NCI-H1694 (cell line): Measurements from ENCODE around the gene FARS2.

Experiments used
- DNase-seq: peaks from one replicate; lab custom pipeline; 2025; lab: John Stamatoyannopoulos, UW

The FARS2 gene

DNA sequence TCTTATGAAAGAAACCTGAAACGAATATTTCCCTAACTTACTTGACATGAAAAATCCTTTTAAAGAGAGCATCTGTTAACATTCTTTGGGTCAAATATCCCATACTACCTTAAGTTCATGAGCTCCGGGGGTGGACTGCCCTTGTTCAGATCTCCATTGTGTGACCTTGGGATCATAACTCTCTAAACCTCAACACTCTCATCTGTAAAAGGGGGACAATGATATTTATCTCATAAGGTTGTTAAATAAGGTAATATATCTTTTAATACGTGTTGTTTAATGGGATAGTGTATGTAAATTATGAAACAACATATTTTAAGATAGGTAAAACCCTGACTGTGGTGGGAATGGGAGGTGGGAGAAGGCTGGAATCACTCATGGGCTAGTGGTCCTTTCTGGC, 326.3 kb downstream of the FARS2 start:
- no peak for DNase-seq

DNA sequence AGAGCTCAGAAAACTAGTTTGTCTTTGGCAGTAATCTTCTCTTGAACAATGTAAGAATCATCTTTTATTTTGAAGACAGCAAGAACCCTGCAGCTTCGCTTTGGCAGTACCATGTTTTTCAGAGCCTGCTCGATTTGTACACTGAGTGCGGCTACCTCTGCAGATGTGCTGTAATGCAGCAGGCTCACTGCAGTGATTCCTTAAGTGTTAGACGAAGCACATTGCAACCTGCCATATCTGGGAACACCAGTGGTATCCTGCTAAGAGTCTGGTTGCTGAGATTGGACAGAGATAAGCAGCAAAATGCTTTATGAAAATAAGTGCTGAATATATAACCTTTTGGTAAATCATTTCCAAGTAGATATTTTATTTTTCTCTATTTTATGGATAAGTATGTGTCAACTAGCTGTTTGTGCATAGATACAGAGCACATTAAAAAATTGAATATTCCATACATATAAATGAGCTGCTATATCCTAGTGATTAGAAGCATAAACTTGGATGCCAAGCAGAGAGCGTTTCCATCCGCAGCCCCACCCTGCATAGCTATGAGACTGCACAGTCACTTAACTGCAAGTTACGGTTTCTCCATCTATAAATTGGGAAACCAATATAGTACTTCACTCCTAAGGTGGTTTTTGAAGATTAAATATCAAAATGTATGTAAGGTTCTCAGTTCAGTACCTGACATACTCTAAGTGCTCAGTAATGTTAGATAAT, 328.3 kb downstream of the FARS2 start:
- DNase-seq, result no peak

DNA sequence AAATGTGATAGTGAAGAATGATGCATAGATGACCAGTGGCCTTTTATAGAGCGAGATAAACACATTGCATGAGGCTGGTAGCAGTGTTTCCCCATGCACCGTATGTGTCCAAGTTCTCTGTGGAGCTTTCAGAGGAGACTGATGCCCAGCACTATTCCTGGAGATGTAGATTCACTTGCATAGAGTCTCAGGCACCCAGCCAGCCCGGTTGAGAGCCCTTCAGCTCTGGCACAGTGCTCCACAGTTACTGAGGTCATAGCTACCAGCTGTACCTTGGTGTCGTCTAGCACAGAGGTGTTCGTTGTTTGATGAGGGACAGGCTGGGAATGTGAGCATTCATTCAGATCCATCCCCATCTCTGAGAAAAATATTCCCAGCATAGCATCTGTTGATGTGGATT, 328.9 kb downstream of the FARS2 start:
- no peak for DNase-seq

DNA sequence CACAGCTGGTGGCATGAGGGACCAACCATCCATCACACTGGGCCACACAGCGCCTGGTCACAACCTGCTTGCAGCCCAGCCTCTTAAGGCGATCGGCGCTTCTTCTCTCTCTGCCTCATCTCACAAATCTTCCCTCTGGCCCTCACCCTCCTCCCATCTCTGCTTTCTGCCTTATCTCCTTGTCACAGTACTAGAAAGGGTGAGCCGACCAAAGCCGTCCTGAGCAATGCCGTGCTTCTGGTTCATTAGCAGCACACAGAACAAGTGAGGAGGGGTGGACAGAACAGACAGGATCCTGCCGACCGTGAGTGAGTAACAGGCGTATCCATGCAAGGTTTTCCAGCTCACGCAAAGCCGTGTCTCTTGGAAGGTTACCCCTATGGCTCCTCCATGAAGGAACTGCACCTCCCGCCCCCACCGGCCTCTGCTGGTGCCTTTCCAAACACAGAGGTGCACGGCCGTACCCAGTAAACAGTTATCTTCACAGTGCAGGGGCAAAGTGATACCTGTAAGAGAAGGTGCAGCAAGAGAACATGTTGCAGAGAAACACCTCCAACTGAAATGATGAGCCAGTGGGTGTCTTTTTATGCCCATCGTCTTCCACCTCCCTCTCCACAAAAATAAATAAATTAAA, 331.7 kb downstream of the FARS2 start:
- DNase-seq, result no peak

DNA sequence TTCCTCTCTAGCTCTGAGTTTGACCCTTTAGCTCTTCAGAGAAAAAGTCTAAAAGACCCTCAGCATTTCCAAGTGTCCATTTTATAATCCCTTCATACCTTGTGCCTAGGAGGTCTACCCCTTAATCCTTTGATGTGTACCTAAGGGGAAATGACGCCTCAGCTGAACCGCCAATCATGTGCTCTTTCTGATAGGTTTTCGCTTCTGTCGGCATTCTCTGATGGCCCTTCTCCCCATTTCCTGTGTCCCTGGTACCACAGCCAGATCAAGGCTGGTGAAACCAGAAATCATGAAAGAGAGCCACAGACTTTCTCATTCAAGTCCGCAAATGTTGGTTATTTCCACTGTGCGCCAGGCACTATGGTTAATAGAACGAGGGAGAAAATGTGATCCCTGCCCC, 333.9 kb downstream of the FARS2 start:
- no peak for DNase-seq

DNA sequence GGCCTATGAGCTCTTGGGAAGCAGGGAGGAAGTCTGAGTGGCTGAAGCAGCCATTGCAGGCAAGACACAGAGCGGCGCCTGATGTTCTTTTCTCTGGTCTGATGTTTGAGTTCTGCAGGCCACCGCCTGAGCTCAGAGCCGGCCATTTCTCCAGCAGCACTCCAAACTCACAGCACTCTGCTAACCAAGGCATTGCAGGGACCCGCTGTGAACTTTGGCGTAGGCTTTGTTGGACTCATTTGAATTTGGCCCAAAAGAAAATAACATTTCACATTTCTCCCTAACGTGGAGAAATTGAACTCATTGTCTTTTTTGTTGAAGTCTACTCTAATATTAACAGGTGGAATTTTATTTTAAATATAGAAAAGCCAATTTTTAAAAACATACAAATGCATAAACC, 336.1 kb downstream of the FARS2 start:
- DNase-seq, result no peak

DNA sequence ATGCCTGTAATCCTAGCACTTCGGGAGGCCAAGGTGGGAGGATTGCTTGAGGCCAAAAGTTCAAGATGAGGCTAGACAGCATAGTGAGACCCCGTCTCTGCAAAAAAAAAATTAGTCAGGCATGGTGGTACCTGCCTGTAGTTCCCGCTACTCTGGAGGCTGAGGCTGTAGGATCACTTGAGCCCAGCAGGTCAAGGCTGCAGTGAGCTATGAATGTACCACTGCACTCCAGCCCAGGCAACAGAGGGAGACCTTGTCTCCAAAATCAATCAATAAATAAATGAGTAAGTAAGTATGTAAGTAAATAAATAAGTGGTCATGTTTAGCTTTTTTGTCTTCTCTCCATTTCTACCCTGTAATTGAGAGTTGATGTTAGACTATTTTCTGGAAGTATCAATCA, 336.8 kb downstream of the FARS2 start:
- no peak for DNase-seq

DNA sequence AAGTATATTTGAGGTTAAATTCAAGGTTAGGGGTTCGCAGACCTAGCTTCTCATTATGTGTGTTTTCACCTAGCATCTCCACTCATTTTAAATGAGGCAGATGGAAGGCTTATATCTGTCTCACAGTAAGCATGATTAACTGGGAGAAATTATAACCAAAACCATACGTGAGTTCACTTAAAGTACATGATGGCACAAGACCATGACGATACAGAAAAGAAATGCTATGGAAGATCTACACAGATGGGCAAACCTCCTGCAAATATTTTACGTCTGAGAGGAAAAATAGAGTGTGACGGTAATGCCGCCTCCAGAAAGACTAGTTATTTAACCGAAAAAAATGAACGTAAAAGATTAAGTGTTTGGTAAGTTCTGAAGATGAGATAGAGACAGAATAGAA, 337.8 kb downstream of the FARS2 start:
- DNase-seq, result no peak

DNA sequence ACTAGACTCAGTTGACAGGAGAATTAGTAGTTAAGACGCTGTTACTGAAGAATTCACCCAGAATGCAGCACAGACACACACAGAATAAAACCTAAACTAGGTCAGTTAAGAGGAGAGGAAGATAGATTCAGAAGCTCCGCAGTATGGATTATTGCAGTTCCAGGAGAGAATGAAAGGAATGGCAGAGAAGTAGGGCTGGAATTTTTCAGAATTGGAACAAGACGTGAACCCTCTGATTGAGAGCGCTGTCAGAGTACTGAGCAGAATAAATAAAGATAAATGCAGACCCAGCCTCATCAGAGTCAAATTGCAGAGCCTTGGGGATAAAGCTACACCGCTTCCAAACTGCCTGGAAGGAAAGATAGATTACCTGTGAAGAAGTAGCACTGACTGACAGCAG, 344.6 kb downstream of the FARS2 start:
- DNase-seq, result no peak

DNA sequence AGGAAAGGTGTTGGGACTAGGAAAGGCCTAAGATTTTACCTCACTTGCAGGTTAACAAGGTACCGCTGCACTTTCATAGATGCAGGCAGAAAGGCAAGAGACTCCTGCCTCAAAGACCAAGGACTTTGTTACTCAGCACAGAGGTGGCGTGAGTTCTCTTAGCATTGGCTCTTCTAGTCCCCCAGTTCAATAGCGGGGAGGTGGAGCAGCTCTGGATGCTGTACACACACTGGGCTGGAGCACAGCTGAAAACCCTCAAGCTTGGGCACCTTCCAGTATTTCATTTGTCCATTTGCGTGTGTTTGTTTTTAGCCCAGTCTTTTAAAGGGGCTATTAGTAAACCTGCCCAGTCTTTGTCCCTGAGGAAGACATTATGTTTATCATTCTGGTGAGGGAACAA, 345.2 kb downstream of the FARS2 start:
- DNase-seq, result no peak

DNA sequence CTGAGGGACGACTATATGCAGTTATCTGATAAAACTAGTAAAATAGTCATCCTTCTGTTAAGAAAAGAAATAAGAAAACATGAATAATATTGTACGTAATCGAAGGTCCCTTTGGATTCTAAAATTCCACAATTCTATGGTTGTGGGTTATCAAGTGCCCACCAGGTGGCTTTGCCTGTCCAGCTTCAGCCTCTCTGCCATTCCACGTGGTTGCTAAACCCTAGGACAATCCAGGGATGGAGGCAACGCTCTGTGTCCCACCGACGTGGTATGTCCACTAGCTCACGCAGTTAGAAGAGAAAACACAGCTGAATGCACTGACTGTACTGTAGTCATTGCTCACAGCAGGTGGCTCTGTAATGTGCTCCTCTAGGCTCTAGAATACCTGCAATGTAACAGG, 349.3 kb downstream of the FARS2 start:
- no peak for DNase-seq

DNA sequence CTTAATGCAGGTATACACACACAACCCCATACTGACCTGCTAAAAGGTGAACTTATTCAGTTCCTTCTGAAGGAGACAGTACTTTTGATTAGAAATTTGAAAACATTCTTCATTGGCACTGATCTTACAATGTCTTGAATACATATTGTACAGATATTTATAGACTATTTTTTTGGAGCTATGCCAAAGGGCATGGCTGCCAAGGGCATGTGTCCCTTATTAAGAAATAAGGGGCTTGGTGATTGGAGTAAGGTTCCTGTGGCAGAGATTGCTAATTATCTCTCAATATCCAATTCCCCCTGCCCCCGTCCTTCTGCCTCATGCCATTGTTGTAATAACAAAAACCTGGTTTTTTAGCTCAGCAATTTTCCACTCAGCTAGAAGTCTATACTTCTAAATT, 355.9 kb downstream of the FARS2 start:
- no peak for DNase-seq

DNA sequence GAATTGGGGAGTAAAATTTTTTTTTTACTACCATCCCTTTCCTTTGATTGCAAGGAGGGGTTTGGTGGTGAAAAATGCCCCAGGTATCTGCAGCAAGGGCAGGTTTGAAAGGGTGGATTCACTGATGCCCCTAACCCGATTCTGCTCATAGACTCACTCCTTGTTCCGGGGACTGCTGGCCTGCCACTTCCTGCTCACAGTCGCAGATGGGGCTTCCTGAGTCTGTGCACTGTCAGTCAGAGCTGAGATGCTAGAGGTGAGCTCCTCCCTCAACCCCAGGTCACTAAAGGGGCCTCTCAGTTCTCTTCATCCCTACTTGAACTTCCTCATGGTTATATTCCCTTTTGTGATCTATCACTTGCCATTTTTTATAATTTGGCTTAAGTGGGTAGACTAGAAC, 357.9 kb downstream of the FARS2 start:
- no peak for DNase-seq

DNA sequence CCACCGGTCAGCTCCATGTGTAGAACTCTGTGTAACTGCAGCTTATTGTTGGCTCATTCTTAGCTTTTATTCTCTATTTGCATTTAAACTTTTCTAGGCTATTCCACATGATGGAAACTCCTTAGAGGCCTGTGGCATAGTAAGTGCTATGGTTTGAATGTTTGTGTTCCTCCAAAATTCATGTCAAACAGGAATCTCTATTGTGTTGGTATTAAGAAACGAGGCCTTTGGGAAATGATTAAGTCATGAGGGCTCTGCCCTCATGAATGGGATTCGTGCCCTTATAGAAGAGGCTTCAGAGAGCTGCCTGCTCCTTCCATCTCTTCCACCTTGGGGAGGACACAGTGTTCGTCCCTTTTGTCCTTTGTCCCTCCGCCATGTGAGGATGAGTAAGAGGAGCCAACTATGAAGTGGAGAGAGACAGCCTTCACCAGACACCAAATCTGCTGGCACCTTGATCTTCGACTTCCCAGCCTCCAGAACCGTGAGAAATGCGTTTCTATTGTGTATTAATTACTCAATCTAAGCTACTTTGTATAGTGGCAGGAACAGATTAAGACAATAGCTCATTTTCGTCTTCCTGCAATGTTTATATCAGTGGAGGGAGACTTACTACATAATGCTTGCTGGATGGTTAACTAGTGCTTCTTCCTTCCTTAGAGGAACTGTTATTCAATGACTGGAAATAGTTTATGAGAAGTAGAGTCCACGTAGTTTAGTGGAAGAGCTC, 361.1 kb downstream of the FARS2 start:
- no peak for DNase-seq

DNA sequence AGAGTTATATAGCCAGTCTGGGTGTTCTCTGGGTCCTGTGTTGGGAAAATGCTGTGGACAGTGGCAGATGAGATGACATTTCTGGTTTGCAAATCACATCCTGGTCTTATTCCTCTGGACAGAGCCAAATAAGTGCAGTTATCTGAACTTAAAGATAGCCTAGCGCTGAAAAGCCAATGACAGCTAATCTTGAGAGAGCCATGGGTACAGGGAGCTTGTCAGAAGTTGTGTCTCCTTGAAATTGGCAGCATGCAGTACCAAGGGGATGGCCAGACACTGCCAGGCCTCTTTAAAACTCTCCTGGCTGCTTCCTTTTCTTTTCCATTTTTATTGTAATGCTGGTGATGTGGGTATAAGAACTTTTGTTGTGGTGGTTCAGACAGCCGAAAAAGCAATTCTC, 362.5 kb downstream of the FARS2 start:
- DNase-seq, result no peak

DNA sequence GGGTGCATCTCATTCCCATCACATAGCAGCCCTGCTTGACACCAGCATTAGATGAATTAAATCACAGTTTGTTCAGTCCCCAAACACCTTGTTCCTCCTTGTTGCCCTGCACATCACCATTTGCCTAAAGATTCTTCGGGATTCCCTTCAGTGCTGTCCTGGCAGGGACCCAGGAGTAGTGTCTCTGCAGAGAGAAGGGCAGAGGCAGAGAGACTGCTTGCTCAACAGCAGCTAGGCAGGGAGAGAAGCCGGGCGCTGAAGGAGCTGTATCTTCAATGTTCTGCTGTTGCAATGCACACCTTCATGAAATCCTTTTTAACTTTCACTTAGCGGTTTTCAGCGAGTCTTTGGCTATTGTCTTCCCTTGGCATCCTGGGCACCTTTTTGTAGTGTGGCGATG, 362.9 kb downstream of the FARS2 start:
- no peak for DNase-seq

DNA sequence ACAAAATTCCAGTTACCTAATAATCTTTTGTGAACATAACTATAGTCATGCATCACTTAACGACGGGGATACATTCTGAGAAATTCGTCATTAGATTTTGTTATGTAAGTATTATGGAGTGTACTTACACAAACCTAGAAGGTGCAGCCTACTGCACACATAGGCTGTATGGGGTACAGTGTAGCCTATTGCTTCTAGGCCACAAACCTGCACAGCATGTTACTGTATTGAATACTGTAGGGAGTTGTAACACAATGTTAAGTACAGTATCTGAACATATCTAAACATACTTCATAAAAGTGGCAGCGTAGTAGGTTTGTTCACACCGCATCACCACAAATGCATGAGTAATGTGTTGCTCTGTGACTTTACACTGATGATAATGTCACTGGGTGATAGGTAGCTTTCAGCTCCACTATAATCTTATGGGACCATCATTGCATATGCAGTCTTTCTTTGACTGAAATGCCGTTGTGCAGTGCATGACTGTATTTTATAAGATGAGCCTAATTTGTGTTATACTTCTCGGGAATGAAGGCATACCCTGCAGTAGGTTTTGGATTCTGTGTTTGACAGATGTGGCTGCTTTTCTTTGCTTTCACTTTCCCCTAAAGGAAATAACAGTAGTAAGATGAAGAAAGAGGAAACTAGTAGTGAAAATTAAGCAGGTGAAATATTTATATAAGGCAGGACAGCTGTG, 365.6 kb downstream of the FARS2 start:
- DNase-seq, result no peak

DNA sequence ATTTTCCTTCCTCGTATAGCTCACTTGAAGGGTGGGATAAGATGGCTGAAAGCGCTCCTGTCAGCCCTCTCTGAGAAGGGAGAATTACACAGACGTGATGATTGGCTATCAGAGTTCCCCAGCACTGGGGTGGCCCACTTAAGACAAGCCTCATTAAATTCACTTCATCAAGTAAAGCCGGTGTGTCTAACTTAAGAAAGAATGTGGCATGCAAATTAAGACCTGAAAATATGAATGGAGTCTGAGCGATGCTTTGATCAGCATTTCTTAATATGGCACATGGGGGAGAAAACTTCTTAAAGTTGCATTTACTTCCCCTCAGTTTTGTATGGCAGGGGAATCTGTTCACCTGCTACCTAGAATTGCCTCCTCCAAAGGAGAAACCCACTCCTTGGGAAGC, 369.3 kb downstream of the FARS2 start:
- no peak for DNase-seq

DNA sequence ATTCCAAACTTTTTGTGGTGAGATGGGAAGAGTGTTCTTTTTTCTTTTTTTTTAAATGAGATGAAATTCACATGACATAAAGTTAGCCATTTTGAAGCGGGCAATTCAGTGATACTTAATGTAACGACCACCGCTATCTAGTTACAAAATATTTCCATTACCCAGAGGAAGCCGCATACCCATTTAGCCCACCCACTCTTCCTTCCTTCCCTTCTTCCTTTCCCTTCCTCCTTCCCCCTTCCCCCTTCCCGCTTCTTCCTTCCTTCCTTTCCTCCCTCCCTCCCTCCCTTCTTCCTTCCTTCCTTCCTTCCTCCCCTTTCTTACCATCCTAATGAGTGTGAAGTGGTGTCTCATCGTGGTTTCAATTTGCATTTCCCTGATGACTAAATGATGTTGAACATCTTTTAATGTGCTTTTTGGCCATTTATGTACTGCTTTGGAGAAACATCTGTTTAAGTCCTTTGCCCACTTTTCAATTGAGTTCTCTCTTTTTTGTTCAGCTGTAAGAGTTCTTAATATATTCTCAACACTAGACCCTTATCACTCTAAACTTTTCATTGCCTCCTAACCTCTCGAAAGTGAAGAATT, 371.1 kb downstream of the FARS2 start:
- no peak for DNase-seq

DNA sequence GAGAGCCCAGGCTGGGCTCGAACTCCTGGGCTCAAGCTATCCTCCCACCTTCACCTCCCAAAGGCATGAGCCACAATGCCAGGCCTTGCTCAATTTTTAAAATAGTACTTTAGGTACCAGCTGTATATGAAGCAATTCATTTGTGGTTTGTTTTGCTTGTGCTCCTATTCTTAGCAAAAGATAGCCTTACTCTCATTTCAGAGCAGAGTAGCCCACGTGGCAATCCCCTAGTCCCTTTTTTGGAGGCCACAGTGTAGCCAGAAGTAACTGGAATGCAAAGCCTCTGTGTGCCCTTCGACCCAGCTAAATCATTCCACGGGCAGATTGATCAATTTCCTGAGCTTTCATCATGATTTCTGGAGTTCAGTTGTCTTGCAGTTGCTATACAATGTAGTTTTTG, 373.2 kb downstream of the FARS2 start:
- no peak for DNase-seq

DNA sequence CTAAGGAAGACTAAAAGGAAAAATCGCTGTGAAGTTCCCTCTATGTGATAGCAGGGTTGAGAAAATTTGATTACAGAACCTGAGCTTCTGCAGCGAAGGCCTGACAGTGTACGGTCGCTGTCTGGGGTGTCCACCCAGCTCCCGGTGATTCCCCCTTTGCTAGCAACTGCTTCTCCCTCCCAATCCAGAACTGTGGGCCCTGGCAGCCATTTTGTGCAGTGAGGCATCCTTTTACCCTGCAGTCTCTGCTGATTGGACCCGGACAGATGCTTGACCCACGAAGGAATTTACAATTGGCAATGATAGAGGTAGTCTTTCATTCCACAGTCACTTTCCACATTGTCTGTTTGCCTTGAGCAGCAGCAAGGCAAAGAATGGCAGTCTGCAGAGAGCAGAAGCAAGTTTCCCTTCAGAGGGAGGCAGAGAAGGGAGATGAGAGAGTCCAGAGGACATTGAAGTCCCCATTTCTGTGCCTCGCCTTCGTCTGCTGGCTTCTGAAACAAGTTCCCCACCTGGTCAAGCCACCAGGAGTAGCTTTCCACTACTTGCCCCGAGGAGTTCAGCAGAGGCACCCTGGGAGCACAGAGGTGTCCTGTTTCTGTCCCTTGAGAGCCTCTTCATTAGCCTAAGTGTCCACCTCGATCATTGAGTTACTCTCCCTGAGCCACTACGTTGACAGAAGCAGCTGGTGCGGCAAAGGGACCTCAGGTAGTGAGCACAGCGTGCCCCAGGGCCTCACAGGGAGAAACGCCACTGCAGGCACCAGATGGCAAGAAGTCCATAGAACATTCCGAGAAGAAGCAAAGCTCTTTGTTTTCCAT, 375.1 kb downstream of the FARS2 start:
- no peak for DNase-seq

DNA sequence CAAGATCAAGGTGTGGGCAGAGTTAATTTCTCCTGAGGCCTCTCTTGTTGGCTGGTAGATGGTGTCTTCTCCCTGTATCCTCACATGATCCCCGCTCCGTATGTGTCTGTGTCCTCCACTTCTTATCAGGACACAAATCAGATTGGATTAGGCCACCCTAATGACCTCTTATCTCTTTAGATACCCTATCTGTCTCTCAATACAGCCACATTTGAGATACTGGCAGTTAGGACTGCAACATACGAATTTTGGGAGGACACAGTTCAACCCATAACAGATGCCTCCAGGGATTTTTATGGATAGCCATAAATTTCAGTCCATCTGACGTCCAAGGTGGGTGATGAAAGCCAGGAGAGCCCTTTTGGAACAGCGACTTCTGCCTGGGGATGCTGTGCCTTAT, 376.4 kb downstream of the FARS2 start:
- no peak for DNase-seq
